Cerebellar nuclear complex (tissue), 1 donor: Measurements from ENCODE around the gene MYLK.

Source experiments
- DNase-seq, 2 experiments: peaks; one replicate each; lab custom pipeline; 2025; lab: John Stamatoyannopoulos, UW

Gene MYLK

GRCh38 chr3:123792473-123793201 lies 91.5 kb downstream of the MYLK start:
- DNase-seq, result no peak

- no peak for DNase-seq
These were observed 92.2 kb downstream of the MYLK start for GRCh38 chr3:123791898-123792297.

GRCh38 chr3:123791417-123791816 lies 92.7 kb downstream of the MYLK start:
- DNase-seq, result no peak

- no peak for DNase-seq
These were observed 93.1 kb downstream of the MYLK start for GRCh38 chr3:123791073-123791370.

- DNase-seq, result no peak
These were observed 93.7 kb downstream of the MYLK start for GRCh38 chr3:123790254-123791072.

GRCh38 chr3:123789760-123790159 lies 94.4 kb downstream of the MYLK start:
- no peak for DNase-seq

- DNase-seq, result no peak
These were observed 95.0 kb downstream of the MYLK start for GRCh38 chr3:123789160-123789559.

GRCh38 chr3:123788710-123789109 lies 95.4 kb downstream of the MYLK start:
- no peak for DNase-seq

GRCh38 chr3:123787133-123787532 lies 97.0 kb downstream of the MYLK start:
- no peak for DNase-seq

GRCh38 chr3:123785602-123786001 lies 98.5 kb downstream of the MYLK start:
- DNase-seq, result no peak

GRCh38 chr3:123783811-123784210 lies 100.3 kb downstream of the MYLK start:
- DNase-seq, result no peak

GRCh38 chr3:123783050-123783689 lies 101.0 kb downstream of the MYLK start:
- DNase-seq, result no peak

GRCh38 chr3:123782488-123782887 lies 101.6 kb downstream of the MYLK start:
- no peak for DNase-seq

GRCh38 chr3:123781571-123782275 lies 102.4 kb downstream of the MYLK start:
- no peak for DNase-seq

- DNase-seq, result no peak
These were observed 103.0 kb downstream of the MYLK start for GRCh38 chr3:123781138-123781537.

GRCh38 chr3:123780656-123781055 lies 103.5 kb downstream of the MYLK start:
- DNase-seq, result no peak

- DNase-seq, result no peak
These were observed 104.4 kb downstream of the MYLK start for GRCh38 chr3:123779655-123780231.

- no peak for DNase-seq
These were observed 105.0 kb downstream of the MYLK start for GRCh38 chr3:123778991-123779622.

- DNase-seq, result no peak
These were observed 105.6 kb downstream of the MYLK start for GRCh38 chr3:123778525-123778924.

- DNase-seq, result no peak
These were observed 107.9 kb downstream of the MYLK start for GRCh38 chr3:123776071-123776782.

- DNase-seq, result no peak
These were observed 109.7 kb downstream of the MYLK start for GRCh38 chr3:123774474-123774873.
